ENCODE measurements around the gene IL19. TPM values are rescaled to one million over a fixed set of nuclear protein-coding genes. Genes with fewer than 3 reads are reported as not detected.

The IL19 gene
- total and polyA plus RNA-seq, 9 donors, result not detected

GRCh38 chr1:206841609-206842323 is 71.2 kb downstream of the IL19 start:
- H3K4me3 ChIP-seq, result no peak overlapping the region
- DNase-seq, result no peak
- no peak for TF ChIP-seq EP300 (IDR thresholded peaks at IDR 0.05)
- TF ChIP-seq, protein P1, sequence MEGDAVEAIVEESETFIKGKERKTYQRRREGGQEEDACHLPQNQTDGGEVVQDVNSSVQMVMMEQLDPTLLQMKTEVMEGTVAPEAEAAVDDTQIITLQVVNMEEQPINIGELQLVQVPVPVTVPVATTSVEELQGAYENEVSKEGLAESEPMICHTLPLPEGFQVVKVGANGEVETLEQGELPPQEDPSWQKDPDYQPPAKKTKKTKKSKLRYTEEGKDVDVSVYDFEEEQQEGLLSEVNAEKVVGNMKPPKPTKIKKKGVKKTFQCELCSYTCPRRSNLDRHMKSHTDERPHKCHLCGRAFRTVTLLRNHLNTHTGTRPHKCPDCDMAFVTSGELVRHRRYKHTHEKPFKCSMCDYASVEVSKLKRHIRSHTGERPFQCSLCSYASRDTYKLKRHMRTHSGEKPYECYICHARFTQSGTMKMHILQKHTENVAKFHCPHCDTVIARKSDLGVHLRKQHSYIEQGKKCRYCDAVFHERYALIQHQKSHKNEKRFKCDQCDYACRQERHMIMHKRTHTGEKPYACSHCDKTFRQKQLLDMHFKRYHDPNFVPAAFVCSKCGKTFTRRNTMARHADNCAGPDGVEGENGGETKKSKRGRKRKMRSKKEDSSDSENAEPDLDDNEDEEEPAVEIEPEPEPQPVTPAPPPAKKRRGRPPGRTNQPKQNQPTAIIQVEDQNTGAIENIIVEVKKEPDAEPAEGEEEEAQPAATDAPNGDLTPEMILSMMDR (IDR thresholded peaks at IDR 0.05), result no peak
- TF ChIP-seq POLR2A (IDR thresholded peaks at IDR 0.05), result no peak
- H3K9me3 ChIP-seq, result no peaks in the 10 kb centered on the region
- 91 to 96% (median 94%) methylated on average over 7 of the region's 7 CpGs for WGBS, 3 donors
- H3K27me3 ChIP-seq, result no peaks in the 10 kb centered on the region
- no peaks in the 10 kb centered on the region for H3K36me3 ChIP-seq
- no peaks in the 10 kb centered on the region for H3K4me1 ChIP-seq (ENCODE audit: insufficient read depth)
- intact Hi-C loops (cut with DNase I), result no loop called here
- no peak overlapping the region for H3K27ac ChIP-seq

DNA sequence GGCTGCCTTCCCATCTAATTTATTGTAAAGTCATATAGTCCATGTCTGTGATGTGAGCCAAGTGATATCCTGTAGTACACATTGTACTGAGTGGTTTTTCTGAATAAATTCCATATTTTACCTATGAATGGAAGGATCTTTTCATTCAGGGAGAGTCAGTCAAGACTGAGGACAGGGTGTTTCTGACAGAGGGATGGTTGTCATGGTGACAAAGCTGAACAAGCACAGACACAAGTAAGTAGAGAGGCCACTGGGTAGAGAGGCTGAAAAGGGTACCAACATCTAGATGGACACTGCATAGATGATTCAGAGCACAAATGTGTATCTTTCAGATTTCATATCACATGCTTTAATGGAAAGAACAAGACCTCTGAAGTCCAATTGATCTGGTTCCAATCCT is 72.3 kb downstream of the IL19 start:
- no peak overlapping the region for H3K4me3 ChIP-seq
- no peak overlapping the region for H3K27ac ChIP-seq
- H3K9me3 ChIP-seq, result no peaks in the 10 kb centered on the region
- H3K36me3 ChIP-seq, result no peaks in the 10 kb centered on the region
- H3K4me1 ChIP-seq (ENCODE audit: insufficient read depth), result no peaks in the 10 kb centered on the region
- intact Hi-C loops (cut with DNase I), result no loop called here
- DNase-seq, result no peak
- TF ChIP-seq, protein P1 (IDR thresholded peaks at IDR 0.05), result no peak
- no peak for TF ChIP-seq EP300 (IDR thresholded peaks at IDR 0.05)
- TF ChIP-seq POLR2A (IDR thresholded peaks at IDR 0.05), result no peak
- no peaks in the 10 kb centered on the region for H3K27me3 ChIP-seq

DNA sequence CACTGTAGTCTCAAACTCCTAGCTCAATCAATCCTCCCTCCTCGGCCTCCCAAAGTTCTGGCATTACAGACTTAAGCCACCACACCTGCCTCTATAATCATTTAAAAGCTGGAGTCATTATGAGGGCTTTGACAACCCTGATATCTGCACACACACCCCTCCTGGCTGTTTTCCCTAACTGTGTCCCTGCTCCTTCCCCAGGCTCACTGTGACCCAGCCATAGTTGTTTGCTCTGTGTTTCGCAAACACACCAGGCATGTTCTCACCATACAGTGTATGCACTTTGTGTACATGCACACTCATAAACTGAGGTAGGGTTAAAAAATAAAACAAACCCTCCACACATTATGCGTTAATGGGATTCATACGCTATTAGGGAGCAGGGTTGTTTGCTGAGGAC is 73.1 kb downstream of the IL19 start:
- H3K4me1 ChIP-seq (ENCODE audit: insufficient read depth), result no peaks in the 10 kb centered on the region
- intact Hi-C loops (cut with DNase I), result no loop called here

DNA sequence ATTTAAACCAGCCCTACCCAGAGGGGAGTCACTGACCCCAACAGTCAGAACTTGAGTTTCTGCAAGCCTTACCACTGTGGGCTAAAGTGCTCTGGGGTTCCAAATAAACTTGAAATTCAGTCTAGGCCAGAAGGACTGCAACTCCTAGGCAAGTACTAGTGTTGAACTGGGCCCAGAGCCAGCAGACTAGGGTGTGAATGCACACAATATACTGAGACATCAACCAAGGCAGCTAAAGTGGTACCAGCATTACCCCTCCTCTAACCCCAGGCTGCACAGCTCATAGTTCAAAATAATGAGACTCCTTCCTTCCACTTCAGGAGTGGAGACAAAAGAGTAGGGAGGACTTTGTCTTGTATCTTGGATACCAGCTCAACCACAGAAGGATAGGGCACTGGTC is 75.9 kb downstream of the IL19 start:
- no peak overlapping the region for H3K27ac ChIP-seq
- H3K36me3 ChIP-seq, result no peaks in the 10 kb centered on the region
- TF ChIP-seq POLR2A (IDR thresholded peaks at IDR 0.05), result no peak
- TF ChIP-seq EP300 (IDR thresholded peaks at IDR 0.05), result no peak
- TF ChIP-seq, protein P1 (IDR thresholded peaks at IDR 0.05), result no peak
- H3K9me3 ChIP-seq, result no peaks in the 10 kb centered on the region
- intact Hi-C loops (cut with DNase I), result no loop called here
- H3K4me1 ChIP-seq (ENCODE audit: insufficient read depth), result no peaks in the 10 kb centered on the region
- no peaks in the 10 kb centered on the region for H3K27me3 ChIP-seq
- no peak for DNase-seq
- H3K4me3 ChIP-seq, result no peak overlapping the region

More for the DNA sequence above, 73.1 kb downstream of the IL19 start:
- Histone ChIP-seq H3K27me3 (no peaks in the 10 kb centered on the region), H3K27ac (no peak overlapping the region), H3K36me3 (no peaks in the 10 kb centered on the region), H3K9me3 (no peaks in the 10 kb centered on the region), H3K4me3 (no peak overlapping the region)
- TF ChIP-seq EP300 (IDR thresholded peaks at IDR 0.05), result no peak
- no peak for TF ChIP-seq POLR2A (IDR thresholded peaks at IDR 0.05)
- TF ChIP-seq, protein P1 (IDR thresholded peaks at IDR 0.05), result no peak
- no peak for DNase-seq
- WGBS, 3 donors, result 92 to 94% (median 93%) methylated on average over 4 of the region's 4 CpGs
